SK-N-SH (cell line): Measurements from ENCODE around the gene PDZRN4. TPM values are rescaled to one million over a fixed set of nuclear protein-coding genes. Genes with fewer than 3 reads are reported as not detected.

ENCODE experiments used
- CTCF ChIA-PET: fragments of 300-600, 350-600 bp; formaldehyde crosslinking; extraction: SDS; loops from one replicate; lab custom pipeline; 2021; lab: Yijun Ruan, JAX
- POLR2A ChIA-PET: fragments of 350-600 bp; sonication (Branson Sonifier 250); formaldehyde crosslinking; extraction: SDS; loops from one replicate; lab custom pipeline; 2020; ENCODE audit warnings: antibody characterized with exemption, inconsistent platforms; lab: Yijun Ruan, JAX
- DNase-seq: peaks from one replicate; pipeline ENCODE4 v3.0.0; 2012
- H2AFZ ChIP-seq: fragments of 200-600 bp; sonication (generic); 2 replicates; pipeline ENCODE4 v1.8.1; 2016; ENCODE audit warnings: antibody characterized with exemption, mild to moderate bottlenecking, low read depth
- H3F3A ChIP-seq: fragments of 200-600 bp; sonication (generic); replicated peaks from 2 replicates; pipeline ENCODE3; 2016; ENCODE audit warnings: antibody characterized with exemption, mild to moderate bottlenecking; ENCODE audit not compliant: insufficient read depth
- H3K27ac ChIP-seq, 2 experiments: fragments of 200-500 bp in 1 of 2; fragments of 200-600 bp in 1 of 2; sonication (Bioruptor generic) in 1 of 2; sonication (generic), shearing (Covaris generic) in 1 of 2; 2 replicates each; pipeline versions ENCODE4 v1.5.1 to v1.6.1; 2014 to 2016; ENCODE audit warnings: low read depth in 2 of 2, inconsistent platforms in 1 of 2, low read length in 1 of 2, mild to moderate bottlenecking in 1 of 2, mixed read lengths in 1 of 2
- H3K27me3 ChIP-seq: fragments of 200-600 bp; sonication (generic), shearing (Covaris generic); 2 replicates; pipeline ENCODE4 v1.6.1; 2016; ENCODE audit warnings: mixed run types; ENCODE audit not compliant: insufficient read depth
- H3K36me3 ChIP-seq, 2 experiments: fragments of 200-500 bp in 1 of 2; fragments of 200-600 bp in 1 of 2; sonication (Bioruptor generic) in 1 of 2; sonication (generic) in 1 of 2; replicated peaks in 1 of 2; 2 replicates each; pipeline versions ENCODE3 to v1.5.1; 2014 to 2016; ENCODE audit warnings: low read length in 1 of 2, mild to moderate bottlenecking in 1 of 2; ENCODE audit not compliant: insufficient read depth in 2 of 2, control insufficient read depth in 1 of 2
- H3K4me1 ChIP-seq, 2 experiments: fragments of 200-500 bp in 1 of 2; fragments of 200-600 bp in 1 of 2; sonication (Bioruptor generic) in 1 of 2; sonication (generic), shearing (Covaris generic) in 1 of 2; 2 replicates each; pipeline versions ENCODE4 v1.5.1 to v1.6.1; 2014 to 2016; ENCODE audit warnings: low read depth in 1 of 2, low read length in 1 of 2, mixed run types in 1 of 2; ENCODE audit not compliant: insufficient read depth in 2 of 2, control insufficient read depth in 1 of 2
- H3K4me2 ChIP-seq: fragments of 200-600 bp; sonication (generic), shearing (Covaris generic); 2 replicates; pipeline ENCODE4 v1.6.1; 2017; ENCODE audit warnings: mixed run types
- H3K4me3 ChIP-seq, 2 experiments: fragments of 200-500 bp in 1 of 2; fragments of 200-600 bp in 1 of 2; sonication (Bioruptor generic) in 1 of 2; sonication (generic), shearing (Covaris generic) in 1 of 2; 2 replicates each; pipeline versions ENCODE4 v1.5.1 to v1.8.1; 2014 to 2016; ENCODE audit warnings: low read depth in 2 of 2, inconsistent platforms in 1 of 2, low read length in 1 of 2, mild to moderate bottlenecking in 1 of 2, mixed read lengths in 1 of 2, moderate library complexity in 1 of 2
- H3K79me2 ChIP-seq: fragments of 200-600 bp; sonication (generic); 2 replicates; pipeline ENCODE4 v1.8.1; 2017; ENCODE audit warnings: mild to moderate bottlenecking; ENCODE audit not compliant: insufficient read depth
- H3K9ac ChIP-seq: fragments of 200-600 bp; sonication (generic); 2 replicates; pipeline ENCODE4 v1.6.1; 2017; ENCODE audit warnings: mixed run types
- H3K9me2 ChIP-seq: fragments of 200-600 bp; sonication (generic); 2 replicates; pipeline ENCODE4 v1.6.1; 2017; ENCODE audit warnings: mixed run types
- H3K9me3 ChIP-seq: fragments of 200-600 bp; sonication (generic); 2 replicates; pipeline ENCODE4 v1.6.1; 2017; ENCODE audit warnings: mixed run types, mild to moderate bottlenecking, moderate library complexity
- H4K20me1 ChIP-seq: fragments of 200-600 bp; sonication (generic); 2 replicates; pipeline ENCODE4 v1.6.1; 2017; ENCODE audit warnings: mild to moderate bottlenecking, mixed run types; ENCODE audit not compliant: insufficient read depth
- CHD2 ChIP-seq: fragments of 150-350 bp; IDR thresholded peaks from 2 replicates; pipeline ENCODE4 v1.6.1; 2018; ENCODE audit warnings: low read length; ENCODE audit not compliant: partially characterized antibody
- CTCF ChIP-seq: fragments of 200-600 bp; sonication (generic); IDR thresholded peaks from 2 replicates; pipeline ENCODE4 v1.6.1; 2017; ENCODE audit warnings: antibody characterized with exemption, mild to moderate bottlenecking, moderate library complexity
- ELF1 ChIP-seq: IDR thresholded peaks from 2 replicates; pipeline ENCODE4 v1.4.0; 2012
- EP300 ChIP-seq, 2 experiments: IDR thresholded peaks; 2 replicates each; pipeline versions ENCODE4 v1.4.0 to v1.6.1; 2012; ENCODE audit warnings: borderline replicate concordance in 1 of 2, low read depth in 1 of 2, low read length in 1 of 2
- EZH2phosphoT487 ChIP-seq: fragments of 200-600 bp; sonication (generic); IDR thresholded peaks from 2 replicates; pipeline ENCODE4 v1.6.1; 2017; ENCODE audit warnings: low read depth, mixed run types, mild to moderate bottlenecking, antibody characterized with exemption, moderate library complexity, borderline replicate concordance
- FOSL2 ChIP-seq: IDR thresholded peaks from 2 replicates; pipeline ENCODE4 v1.4.0; 2012; ENCODE audit warnings: low read depth, mild to moderate bottlenecking, moderate library complexity, borderline replicate concordance
- FOXJ3 ChIP-seq: sonication (generic); formaldehyde crosslinking; IDR thresholded peaks from 2 replicates; pipeline ENCODE4 v1.5.1; 2020; ENCODE audit warnings: mild to moderate bottlenecking, missing genetic modification reagents
- GABPA ChIP-seq: IDR thresholded peaks from 2 replicates; pipeline ENCODE4 v1.4.0; 2012; ENCODE audit warnings: low read depth, mild to moderate bottlenecking
- IRF3 ChIP-seq: fragments of 150-350 bp; IDR thresholded peaks from 2 replicates; pipeline ENCODE4 v1.6.1; 2016; ENCODE audit warnings: mild to moderate bottlenecking, low read depth, low read length
- JUND ChIP-seq: IDR thresholded peaks from 2 replicates; pipeline ENCODE4 v1.4.0; 2012
- NFIC ChIP-seq: IDR thresholded peaks from 2 replicates; pipeline ENCODE4 v1.4.0; 2012; ENCODE audit warnings: borderline replicate concordance
- NRF1 ChIP-seq: IDR thresholded peaks from 2 replicates; pipeline ENCODE4 v1.6.1; 2012; ENCODE audit warnings: low read depth, mild to moderate bottlenecking, low read length
- PBX3 ChIP-seq: IDR thresholded peaks from 2 replicates; pipeline ENCODE4; 2012
- RAD21 ChIP-seq: IDR thresholded peaks from 2 replicates; pipeline ENCODE4 v1.6.1; 2012; ENCODE audit warnings: mild to moderate bottlenecking, low read length
- RCOR1 ChIP-seq: fragments of 150-350 bp; IDR thresholded peaks from 2 replicates; pipeline ENCODE4 v1.6.1; 2017; ENCODE audit warnings: antibody characterized with exemption, low read length
- REST ChIP-seq: IDR thresholded peaks from 2 replicates; pipeline ENCODE4 v1.6.1; 2012; ENCODE audit warnings: mild to moderate bottlenecking, low read depth, low read length, moderate library complexity
- SIN3A ChIP-seq: IDR thresholded peaks from 2 replicates; pipeline ENCODE4 v1.6.1; 2012; ENCODE audit warnings: low read depth, mild to moderate bottlenecking, low read length, moderate library complexity, borderline replicate concordance
- TAF1 ChIP-seq: IDR thresholded peaks from 2 replicates; pipeline ENCODE4 v1.6.1; 2012; ENCODE audit warnings: low read depth, mild to moderate bottlenecking, low read length, moderate library complexity, borderline replicate concordance
- TCF12 ChIP-seq: IDR thresholded peaks from 2 replicates; pipeline ENCODE4 v1.4.0; 2012
- YY1 ChIP-seq: IDR thresholded peaks from 2 replicates; pipeline ENCODE4 v1.4.0; 2012; ENCODE audit warnings: low read depth, mild to moderate bottlenecking
- WGBS: methylation state at CpG from one replicate; pipeline ENCODE4 v1.1.6; 2017; ENCODE audit warnings: low lambda C conversion rate; 5-methylcytosine and 5-hydroxymethylcytosine counted together
- polyA plus RNA-seq, 3 experiments: library from polyadenylated mRNA; depleted of rRNA; stranded (reverse); fragments of >200 nt; gene quantifications; 2 replicates each; pipeline ENCODE4 v1.2.3, GENCODE V29; 2012

Gene PDZRN4
- polyA plus RNA-seq, 1 of the 3 experiments (the other 2 are of a cell fraction), result 0.02 TPM

GRCh38 chr12:41424651-41425050 is 236.5 kb downstream of the PDZRN4 start:
- Histone ChIP-seq H3K9ac (no peak overlapping the region), H3K4me1 (no peaks in the 10 kb centered on the region), H3K27me3 (no peaks in the 10 kb centered on the region), H3F3A (no peaks in the 10 kb centered on the region), H3K27ac (no peak overlapping the region), H3K9me3 (no peaks in the 10 kb centered on the region), H2AFZ (no peak overlapping the region), H3K9me2 (no peaks in the 10 kb centered on the region), H3K79me2 (no peaks in the 10 kb centered on the region), H3K4me2 (no peak overlapping the region), H4K20me1 (no peaks in the 10 kb centered on the region), H3K4me3 (no peak overlapping the region), H3K36me3 (no peaks in the 10 kb centered on the region)
- DNase-seq, result no peak
- TF ChIP-seq SIN3A, result no peak
- no peak for TF ChIP-seq FOSL2
- no peak for TF ChIP-seq REST
- TF ChIP-seq EZH2phosphoT487, result no peak
- TF ChIP-seq JUND, result no peak
- TF ChIP-seq CTCF, result no peak
- no peak for TF ChIP-seq YY1
- no peak for TF ChIP-seq TCF12
- TF ChIP-seq FOXJ3 (CRISPR knock-in tag), result no peak
- no peak for TF ChIP-seq RCOR1
- TF ChIP-seq GABPA, result no peak
- TF ChIP-seq PBX3, result no peak
- TF ChIP-seq CHD2, result no peak
- no peak for TF ChIP-seq ELF1
- TF ChIP-seq IRF3, result no peak
- no peak for TF ChIP-seq TAF1
- no peak for TF ChIP-seq EP300 (IDR thresholded peaks at IDR 0.05; ENCODE audit: borderline replicate concordance in 1 of 2, low read depth in 1 of 2, low read length in 1 of 2)
- TF ChIP-seq RAD21, result no peak
- TF ChIP-seq NRF1, result no peak
- no peak for TF ChIP-seq NFIC
- POLR2A ChIA-PET, result no interaction called here
- CTCF ChIA-PET, result no interaction called here
- 47% methylated on average over 1 of the region's 1 CpG for WGBS
